ENCODE results near the gene MACROD2.

MACROD2 gene

GRCh38 chr20:14820771-14821170 lies 825.5 kb downstream of the MACROD2 start:
- ChIA-PET CTCF (no interaction called here), POLR2A (no interaction called here)
- no peak for TF ChIP-seq CTCF (IDR thresholded peaks at IDR 0.05; ENCODE audit: control extremely low read depth, extremely low read depth, low read depth, missing control alignments)
- DNase-seq (ENCODE audit: extremely low spot score): no peak

GRCh38 chr20:14821251-14821650 lies 825.9 kb downstream of the MACROD2 start:
- TF ChIP-seq CTCF (IDR thresholded peaks at IDR 0.05; ENCODE audit: control extremely low read depth, extremely low read depth, low read depth, missing control alignments): no peak
- no peak for DNase-seq (ENCODE audit: extremely low spot score)
- POLR2A ChIA-PET: no interaction called here
- CTCF ChIA-PET: no interaction called here

- CTCF ChIA-PET: interaction anchor here (1.1 kb wide), 1 partner anchor 8 kb away, joined by 3 read pairs; no protein-coding TSS in a partner anchor
- POLR2A ChIA-PET: no interaction called here
- DNase-seq (ENCODE audit: extremely low spot score): no peak
- no peak for TF ChIP-seq CTCF (IDR thresholded peaks at IDR 0.05; ENCODE audit: control extremely low read depth, extremely low read depth, low read depth, missing control alignments)
These were observed 829.7 kb downstream of the MACROD2 start for GRCh38 chr20:14824996-14825395.

- POLR2A ChIA-PET: no interaction called here
- CTCF ChIA-PET: interaction anchor here (1.1 kb wide), 1 partner anchor 25 kb away, joined by 3 read pairs; no protein-coding TSS in a partner anchor
- no peak for DNase-seq (ENCODE audit: extremely low spot score)
- TF ChIP-seq CTCF (IDR thresholded peaks at IDR 0.05; ENCODE audit: control extremely low read depth, extremely low read depth, low read depth, missing control alignments): no peak
These were observed 831.4 kb downstream of the MACROD2 start for GRCh38 chr20:14826543-14827313.

- CTCF ChIA-PET: interaction anchor here (1.1 kb wide), 1 partner anchor 10 kb away, joined by 3 read pairs; no protein-coding TSS in a partner anchor
- POLR2A ChIA-PET: no interaction called here
- TF ChIP-seq CTCF (IDR thresholded peaks at IDR 0.05; ENCODE audit: control extremely low read depth, extremely low read depth, low read depth, missing control alignments): no peak
- no peak for DNase-seq (ENCODE audit: extremely low spot score)
These were observed 833.1 kb downstream of the MACROD2 start for GRCh38 chr20:14828459-14828858.

GRCh38 chr20:14829906-14830305 lies 834.6 kb downstream of the MACROD2 start:
- CTCF ChIA-PET: no interaction called here
- POLR2A ChIA-PET: no interaction called here
- no peak for DNase-seq (ENCODE audit: extremely low spot score)
- no peak for TF ChIP-seq CTCF (IDR thresholded peaks at IDR 0.05; ENCODE audit: control extremely low read depth, extremely low read depth, low read depth, missing control alignments)
